MM.1S (cell line): ENCODE measurements around the gene SDC3.

Source experiments
- DNase-seq: peaks from one replicate; pipeline ENCODE4 v3.0.0-alpha.2; 2015
- H2AFZ ChIP-seq: fragments of 300-600 bp; sonication (generic); 2 replicates; pipeline ENCODE4 v1.6.0; 2016; ENCODE audit warnings: antibody characterized with exemption, low read length
- H3F3A ChIP-seq: fragments of 300-600 bp; sonication (generic); 2 replicates; pipeline ENCODE4 v1.6.1; 2016; ENCODE audit warnings: mild to moderate bottlenecking, antibody characterized with exemption, low read length, moderate library complexity, mixed read lengths; ENCODE audit not compliant: insufficient read depth
- H3K27ac ChIP-seq: fragments of 300-600 bp; sonication (generic); 2 replicates; pipeline ENCODE4 v1.5.1; 2016; ENCODE audit warnings: mild to moderate bottlenecking, low read length
- H3K27me3 ChIP-seq: fragments of 300-600 bp; sonication (generic); replicated peaks from 2 replicates; pipeline ENCODE4 v1.6.0; 2016; ENCODE audit warnings: low read length; ENCODE audit not compliant: insufficient read depth
- H3K36me3 ChIP-seq: fragments of 300-600 bp; sonication (generic); replicated peaks from 2 replicates; pipeline ENCODE4 v1.6.1; 2016; ENCODE audit warnings: mild to moderate bottlenecking, low read length, mixed read lengths; ENCODE audit not compliant: insufficient read depth
- H3K4me1 ChIP-seq: fragments of 300-600 bp; sonication (generic); 2 replicates; pipeline ENCODE4 v1.6.1; 2016; ENCODE audit warnings: low read length, mixed read lengths
- H3K4me2 ChIP-seq: fragments of 300-600 bp; sonication (generic); 2 replicates; pipeline ENCODE4 v1.6.0; 2016; ENCODE audit warnings: low read depth, low read length
- H3K4me3 ChIP-seq: fragments of 300-600 bp; sonication (generic); 2 replicates; pipeline ENCODE4 v1.5.1; 2016; ENCODE audit warnings: low read length, mixed read lengths
- H3K79me2 ChIP-seq: fragments of 300-600 bp; sonication (generic); 2 replicates; pipeline ENCODE4 v1.6.1; 2016; ENCODE audit warnings: mixed run types, low read length, mixed read lengths
- H3K9ac ChIP-seq: fragments of 300-600 bp; sonication (generic); 2 replicates; pipeline ENCODE4 v1.6.1; 2016; ENCODE audit warnings: low read length, mixed read lengths
- H3K9me2 ChIP-seq: fragments of 300-600 bp; sonication (generic); replicated peaks from 2 replicates; pipeline ENCODE4 v1.6.1; 2016; ENCODE audit warnings: mild to moderate bottlenecking, low read length, mixed read lengths; ENCODE audit not compliant: insufficient read depth
- H3K9me3 ChIP-seq: fragments of 300-600 bp; sonication (generic); replicated peaks from 2 replicates; pipeline ENCODE4 v1.6.1; 2016; ENCODE audit warnings: mild to moderate bottlenecking, low read length, mixed read lengths; ENCODE audit not compliant: insufficient read depth
- H4K20me1 ChIP-seq: fragments of 300-600 bp; sonication (generic); 2 replicates; pipeline ENCODE4 v1.6.1; 2016; ENCODE audit warnings: mild to moderate bottlenecking, low read length, moderate library complexity, mixed read lengths; ENCODE audit not compliant: insufficient read depth
- CTCF ChIP-seq: fragments of 300-600 bp; sonication (generic); IDR thresholded peaks from 2 replicates; pipeline ENCODE4 v1.5.1; 2016; ENCODE audit warnings: antibody characterized with exemption, low read length, mixed read lengths
- EZH2 ChIP-seq: fragments of 300-600 bp; sonication (generic); optimal IDR thresholded peaks from 2 replicates; pipeline ENCODE3; 2017; ENCODE audit warnings: low read depth, mild to moderate bottlenecking, antibody characterized with exemption, low read length, mixed read lengths
- EZH2phosphoT487 ChIP-seq: fragments of 300-600 bp; sonication (generic); IDR thresholded peaks from 2 replicates; pipeline ENCODE4 v1.6.1; 2018; ENCODE audit warnings: antibody characterized with exemption, low read length

Gene SDC3

GRCh38 chr1:30912913-30913652 lies 4.5 kb upstream of the SDC3 start:
- no peaks in the 10 kb centered on the region for H3K4me1 ChIP-seq
- H3K79me2 ChIP-seq, result no peaks in the 10 kb centered on the region
- peaks cover 21% of the 10 kb centered on the region for H3K27me3 ChIP-seq
- H3K27ac ChIP-seq, result no peak overlapping the region
- DNase-seq, result no peak
- no peaks in the 10 kb centered on the region for H3K36me3 ChIP-seq
- no peaks in the 10 kb centered on the region for H3K9me2 ChIP-seq
- H2AFZ ChIP-seq, result no peak overlapping the region
- H3F3A ChIP-seq, result no peaks in the 10 kb centered on the region
- no peak for TF ChIP-seq EZH2phosphoT487
- TF ChIP-seq EZH2, result no peak
- no peak for TF ChIP-seq CTCF
- no peak overlapping the region for H3K4me2 ChIP-seq
- no peak overlapping the region for H3K4me3 ChIP-seq
- H3K9ac ChIP-seq, result no peak overlapping the region
- no peaks in the 10 kb centered on the region for H4K20me1 ChIP-seq
- H3K9me3 ChIP-seq, result no peaks in the 10 kb centered on the region

GRCh38 chr1:30912224-30912623 lies 3.7 kb upstream of the SDC3 start:
- Histone ChIP-seq H3K4me2 (no peak overlapping the region), H3K27ac (no peak overlapping the region), H3K9me3 (no peaks in the 10 kb centered on the region), H3K27me3 (peaks cover 29% of the 10 kb centered on the region), H3K4me3 (no peak overlapping the region), H3K4me1 (no peaks in the 10 kb centered on the region), H3K36me3 (no peaks in the 10 kb centered on the region), H3K79me2 (no peaks in the 10 kb centered on the region), H2AFZ (no peak overlapping the region), H4K20me1 (no peaks in the 10 kb centered on the region), H3K9ac (no peak overlapping the region), H3K9me2 (no peaks in the 10 kb centered on the region), H3F3A (no peaks in the 10 kb centered on the region)
- no peak for DNase-seq
- no peak for TF ChIP-seq CTCF
- no peak for TF ChIP-seq EZH2
- TF ChIP-seq EZH2phosphoT487, result no peak

GRCh38 chr1:30911059-30911954 lies 2.7 kb upstream of the SDC3 start:
- Histone ChIP-seq H3F3A (no peaks in the 10 kb centered on the region), H3K27ac (no peak overlapping the region), H3K4me3 (no peak overlapping the region), H3K9me3 (no peaks in the 10 kb centered on the region), H2AFZ (no peak overlapping the region), H3K9me2 (no peaks in the 10 kb centered on the region), H3K4me1 (no peaks in the 10 kb centered on the region), H3K9ac (no peak overlapping the region), H3K36me3 (no peaks in the 10 kb centered on the region), H3K79me2 (no peaks in the 10 kb centered on the region), H3K27me3 (peaks cover 39% of the 10 kb centered on the region), H3K4me2 (no peak overlapping the region), H4K20me1 (no peaks in the 10 kb centered on the region)
- no peak for TF ChIP-seq EZH2phosphoT487
- TF ChIP-seq EZH2, result no peak
- TF ChIP-seq CTCF, result peak; percentile 77
- peak; percentile 53 for DNase-seq
